Measurements from ENCODE around the gene CD2BP2. TPM values are rescaled to one million over a fixed set of nuclear protein-coding genes. Genes with fewer than 3 reads are reported as not detected.
A peak's percentile ranks its signal among the peaks of the same experiment; 100 is the strongest.

Gene CD2BP2
- total and polyA plus RNA-seq, 2 experiments from 2014 or later = 47.2 to 63.1 TPM

DNA sequence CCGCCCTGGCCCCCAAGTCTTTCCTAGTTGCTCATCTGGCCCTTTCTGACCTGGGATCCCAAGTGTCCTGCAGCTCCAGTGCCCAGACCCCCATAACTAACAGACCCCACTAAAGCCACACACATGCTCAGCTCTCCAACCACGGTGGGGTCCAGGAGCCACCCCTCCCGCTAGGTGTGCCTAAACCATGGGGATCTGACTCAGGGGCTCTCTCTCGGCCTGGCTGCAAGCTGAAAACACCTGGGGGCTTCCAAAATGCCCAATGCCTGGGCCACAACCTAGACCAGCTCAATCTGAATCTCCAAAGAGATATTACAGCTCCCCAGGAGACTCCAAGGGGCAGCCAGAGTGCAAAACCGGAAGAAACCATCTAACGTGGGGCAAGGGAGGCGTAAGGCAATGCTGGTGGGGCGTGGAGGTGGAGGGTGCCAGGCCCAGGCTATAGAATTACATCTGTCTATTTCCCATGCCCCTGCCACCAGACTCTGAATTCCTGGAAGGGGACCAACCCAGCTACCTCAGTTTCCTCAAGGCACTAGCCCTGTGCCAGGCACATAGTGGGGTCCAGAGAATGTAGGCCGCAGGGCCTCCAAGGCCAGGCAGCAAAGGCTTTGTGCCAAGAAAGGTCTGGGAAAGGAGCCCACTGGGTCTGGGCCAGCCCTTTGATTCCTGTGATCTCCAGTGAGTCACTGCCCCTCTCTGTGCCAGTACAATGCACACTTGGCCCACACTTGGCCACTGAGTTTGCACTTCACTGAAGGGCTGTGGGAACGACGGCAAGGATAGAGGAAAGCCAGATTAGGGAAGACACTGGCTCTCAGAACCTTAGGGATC, 3.3 kb downstream of the CD2BP2 start:
- DNase-seq (ENCODE audit: low read depth in 1 of 2, low spot score in 1 of 2) = peak in 1 of 2 donors; percentile 95
- H3K4me1 ChIP-seq (ENCODE audit: low read depth) = peaks cover 8% of the 10 kb centered on the region

DNA sequence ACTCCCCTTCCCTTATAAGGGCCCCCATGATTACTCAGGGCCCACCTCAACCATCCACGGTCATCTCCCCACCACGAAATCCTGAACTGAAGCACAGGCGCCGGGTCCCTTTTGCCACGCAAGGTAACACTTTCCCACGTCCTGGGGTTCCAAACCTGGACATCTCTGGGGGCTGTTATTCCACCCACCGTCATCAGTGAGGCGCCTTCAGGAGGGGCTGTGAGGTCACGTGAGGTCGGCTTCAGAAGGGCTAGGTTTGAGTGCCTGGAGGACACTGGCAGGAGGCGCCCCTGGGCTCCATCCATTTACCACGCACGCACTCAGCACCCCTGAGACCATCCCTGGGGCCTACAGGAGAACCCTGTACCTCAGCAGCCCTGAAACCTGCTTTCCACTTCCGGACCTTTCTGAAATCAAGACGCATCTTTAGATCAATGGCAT, 4.1 kb downstream of the CD2BP2 start:
- TF ChIP-seq, protein P1, sequence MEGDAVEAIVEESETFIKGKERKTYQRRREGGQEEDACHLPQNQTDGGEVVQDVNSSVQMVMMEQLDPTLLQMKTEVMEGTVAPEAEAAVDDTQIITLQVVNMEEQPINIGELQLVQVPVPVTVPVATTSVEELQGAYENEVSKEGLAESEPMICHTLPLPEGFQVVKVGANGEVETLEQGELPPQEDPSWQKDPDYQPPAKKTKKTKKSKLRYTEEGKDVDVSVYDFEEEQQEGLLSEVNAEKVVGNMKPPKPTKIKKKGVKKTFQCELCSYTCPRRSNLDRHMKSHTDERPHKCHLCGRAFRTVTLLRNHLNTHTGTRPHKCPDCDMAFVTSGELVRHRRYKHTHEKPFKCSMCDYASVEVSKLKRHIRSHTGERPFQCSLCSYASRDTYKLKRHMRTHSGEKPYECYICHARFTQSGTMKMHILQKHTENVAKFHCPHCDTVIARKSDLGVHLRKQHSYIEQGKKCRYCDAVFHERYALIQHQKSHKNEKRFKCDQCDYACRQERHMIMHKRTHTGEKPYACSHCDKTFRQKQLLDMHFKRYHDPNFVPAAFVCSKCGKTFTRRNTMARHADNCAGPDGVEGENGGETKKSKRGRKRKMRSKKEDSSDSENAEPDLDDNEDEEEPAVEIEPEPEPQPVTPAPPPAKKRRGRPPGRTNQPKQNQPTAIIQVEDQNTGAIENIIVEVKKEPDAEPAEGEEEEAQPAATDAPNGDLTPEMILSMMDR (IDR thresholded peaks at IDR 0.05; ENCODE audit: low read depth, low read length) = no peak
- H3K27ac ChIP-seq = no peak overlapping the region
- no peak for DNase-seq (ENCODE audit: low read depth in 1 of 2, low spot score in 1 of 2)

More for the DNA sequence above, 3.3 kb downstream of the CD2BP2 start:
- Histone ChIP-seq H3K27ac (no peak overlapping the region), H3K4me3 (no peak overlapping the region), H3K27me3 (no peaks in the 10 kb centered on the region), H3K36me3 (peaks cover 22% of the 10 kb centered on the region), H3K9me3 (ENCODE audit: low read depth) (no peaks in the 10 kb centered on the region)
- TF ChIP-seq, protein P1 (IDR thresholded peaks at IDR 0.05; ENCODE audit: low read depth, low read length) = no peak

DNA sequence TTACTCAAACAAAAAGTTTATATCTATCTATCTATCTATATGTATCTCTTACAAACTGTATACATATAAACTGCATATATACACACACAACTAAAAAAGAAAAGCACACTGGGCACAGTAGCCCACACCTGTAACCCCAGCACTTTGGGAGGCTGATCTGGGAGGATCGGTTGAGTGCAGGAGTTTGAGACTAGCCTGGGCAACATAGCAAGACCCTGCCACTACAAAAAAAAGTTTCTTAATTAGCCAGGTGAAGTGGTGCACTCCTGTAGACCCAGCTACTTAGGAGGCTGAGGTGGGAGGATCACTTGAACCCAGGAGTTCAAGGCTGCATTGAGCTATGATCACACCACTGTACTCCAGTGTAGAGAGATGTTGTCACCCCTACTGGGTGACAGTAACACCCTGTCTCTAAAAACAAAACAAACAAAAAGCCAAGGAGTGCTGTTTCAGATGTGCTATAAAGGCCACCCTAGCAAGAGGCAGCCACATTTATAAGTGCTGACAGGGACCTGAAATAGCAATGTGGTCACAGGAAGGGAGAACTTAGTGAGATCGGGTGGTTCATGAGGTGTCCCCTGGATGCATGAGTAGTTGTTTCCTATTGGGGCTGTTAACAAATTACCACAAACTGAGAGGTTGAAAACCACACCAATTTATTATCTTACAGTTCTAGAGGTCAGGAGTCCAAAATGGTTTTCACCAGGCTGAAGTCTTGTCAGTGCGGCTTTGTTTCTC, 4.8 kb downstream of the CD2BP2 start:
- no peak overlapping the region for H3K4me3 ChIP-seq
- H3K9me3 ChIP-seq (ENCODE audit: low read depth) = no peaks in the 10 kb centered on the region
- DNase-seq (ENCODE audit: low read depth in 1 of 2, low spot score in 1 of 2) = no peak
- H3K27ac ChIP-seq = no peak overlapping the region
- peaks cover 22% of the 10 kb centered on the region for H3K36me3 ChIP-seq
- peaks cover 5% of the 10 kb centered on the region for H3K4me1 ChIP-seq (ENCODE audit: low read depth)
- H3K27me3 ChIP-seq = no peaks in the 10 kb centered on the region
- TF ChIP-seq, protein P1 (IDR thresholded peaks at IDR 0.05; ENCODE audit: low read depth, low read length) = no peak

More for the DNA sequence above, 4.1 kb downstream of the CD2BP2 start:
- H3K36me3 ChIP-seq = peaks cover 22% of the 10 kb centered on the region
- H3K4me3 ChIP-seq = no peak overlapping the region
- H3K4me1 ChIP-seq (ENCODE audit: low read depth) = peaks cover 7% of the 10 kb centered on the region
- no peaks in the 10 kb centered on the region for H3K27me3 ChIP-seq
- no peaks in the 10 kb centered on the region for H3K9me3 ChIP-seq (ENCODE audit: low read depth)

DNA sequence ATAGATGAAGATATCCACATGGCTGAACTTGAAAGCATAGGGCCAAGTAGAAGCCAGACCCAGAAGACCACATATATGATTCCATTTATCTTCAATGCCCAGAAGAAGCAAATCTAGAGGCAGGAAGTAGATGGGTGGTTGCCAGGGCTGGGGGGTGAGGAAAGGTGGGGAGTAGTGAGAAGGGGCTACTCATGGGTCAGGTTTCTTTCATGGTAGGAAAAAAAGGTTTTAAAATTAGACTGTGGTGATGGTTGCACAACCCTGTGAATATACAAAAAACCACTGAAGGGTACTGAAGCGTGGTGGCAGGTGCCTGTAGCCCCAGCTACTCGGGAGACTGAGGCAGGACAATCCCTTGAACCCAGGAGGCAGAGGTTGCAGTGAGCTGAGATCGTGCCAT, 5.4 kb downstream of the CD2BP2 start:
- H3K27me3 ChIP-seq = no peaks in the 10 kb centered on the region
- H3K27ac ChIP-seq = peak overlapping the region; percentile 72
- no peaks in the 10 kb centered on the region for H3K9me3 ChIP-seq (ENCODE audit: low read depth)
- peaks cover 5% of the 10 kb centered on the region for H3K4me1 ChIP-seq (ENCODE audit: low read depth)
- TF ChIP-seq, protein P1 (IDR thresholded peaks at IDR 0.05; ENCODE audit: low read depth, low read length) = no peak
- no peak for DNase-seq (ENCODE audit: low read depth in 1 of 2, low spot score in 1 of 2)
- no peak overlapping the region for H3K4me3 ChIP-seq
- H3K36me3 ChIP-seq = peaks cover 22% of the 10 kb centered on the region

DNA sequence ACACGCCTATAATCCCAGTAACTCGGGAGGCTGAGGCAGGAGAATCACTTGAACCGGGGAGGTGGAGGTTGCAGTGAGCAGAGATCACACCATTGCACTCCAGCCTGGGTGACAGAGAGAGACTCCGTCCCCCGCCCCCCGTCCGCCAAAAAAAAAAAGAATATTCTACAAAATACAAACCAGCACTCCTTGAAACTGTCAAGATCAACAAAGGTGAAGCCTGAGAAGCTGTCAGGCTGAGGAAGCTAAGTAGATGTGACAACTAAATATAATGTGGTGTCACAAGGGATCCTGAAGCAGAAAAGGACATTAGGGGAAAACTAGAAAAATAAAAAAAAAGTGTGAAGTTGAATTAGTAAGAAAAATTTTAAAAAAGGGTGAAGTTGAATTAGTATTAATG, 6.2 kb downstream of the CD2BP2 start:
- DNase-seq (ENCODE audit: low read depth in 1 of 2, low spot score in 1 of 2) = no peak
- Histone ChIP-seq H3K4me1 (ENCODE audit: low read depth) (no peaks in the 10 kb centered on the region), H3K4me3 (no peak overlapping the region), H3K36me3 (peaks cover 22% of the 10 kb centered on the region), H3K27me3 (no peaks in the 10 kb centered on the region), H3K9me3 (ENCODE audit: low read depth) (no peaks in the 10 kb centered on the region), H3K27ac (peak overlapping the region; percentile 72)
- TF ChIP-seq, protein P1 (IDR thresholded peaks at IDR 0.05; ENCODE audit: low read depth, low read length) = no peak

Data from cardiac muscle cell (in vitro differentiated cells and primary cell).